HG03354 (cell line): ENCODE results near the gene EFNA2.

ENCODE experiments used
- ATAC-seq: cut with Tn5 transposase; IDR thresholded peaks from one replicate; pipeline ENCODE4 v1.9.1; 2021; ENCODE audit warnings: mild to moderate bottlenecking; ENCODE audit not compliant: unreplicated experiment, poor library complexity, severe bottlenecking

The EFNA2 gene

DNA sequence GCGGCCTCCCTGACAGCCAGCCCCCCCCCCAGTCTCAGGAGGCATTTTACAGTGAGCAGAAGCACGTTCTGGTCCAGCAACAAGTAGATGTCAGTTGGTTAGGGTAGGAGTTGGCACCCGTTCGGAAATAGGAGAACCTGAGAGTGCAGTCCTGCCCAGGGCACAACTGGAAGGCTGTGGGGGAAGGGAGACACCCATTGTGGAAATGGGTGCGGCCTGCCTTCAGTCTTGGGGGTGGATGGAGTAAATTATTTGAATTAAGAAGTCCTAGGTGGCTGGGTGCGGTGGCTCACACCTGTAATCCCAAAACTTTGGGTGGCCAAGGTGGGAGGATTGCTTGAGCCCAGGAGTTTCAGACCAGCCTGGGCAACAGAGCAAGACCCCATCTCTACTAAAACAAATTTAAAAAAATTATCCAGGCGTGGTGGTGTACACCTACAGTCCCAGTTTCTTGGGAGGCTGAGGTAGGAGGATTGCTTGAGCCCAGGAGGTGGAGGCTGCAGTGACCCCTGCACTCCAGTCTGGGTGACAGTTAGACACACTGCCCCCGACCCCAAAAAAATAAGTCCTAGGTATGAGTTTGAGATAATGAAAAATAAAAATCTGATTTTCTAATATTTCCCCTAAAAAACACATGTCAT lies 15.3 kb upstream of the EFNA2 start:
- no peak for ATAC-seq

- no peak for ATAC-seq
Observed at GRCh38 chr19:1270854-1271527, 14.7 kb upstream of the EFNA2 start.

DNA sequence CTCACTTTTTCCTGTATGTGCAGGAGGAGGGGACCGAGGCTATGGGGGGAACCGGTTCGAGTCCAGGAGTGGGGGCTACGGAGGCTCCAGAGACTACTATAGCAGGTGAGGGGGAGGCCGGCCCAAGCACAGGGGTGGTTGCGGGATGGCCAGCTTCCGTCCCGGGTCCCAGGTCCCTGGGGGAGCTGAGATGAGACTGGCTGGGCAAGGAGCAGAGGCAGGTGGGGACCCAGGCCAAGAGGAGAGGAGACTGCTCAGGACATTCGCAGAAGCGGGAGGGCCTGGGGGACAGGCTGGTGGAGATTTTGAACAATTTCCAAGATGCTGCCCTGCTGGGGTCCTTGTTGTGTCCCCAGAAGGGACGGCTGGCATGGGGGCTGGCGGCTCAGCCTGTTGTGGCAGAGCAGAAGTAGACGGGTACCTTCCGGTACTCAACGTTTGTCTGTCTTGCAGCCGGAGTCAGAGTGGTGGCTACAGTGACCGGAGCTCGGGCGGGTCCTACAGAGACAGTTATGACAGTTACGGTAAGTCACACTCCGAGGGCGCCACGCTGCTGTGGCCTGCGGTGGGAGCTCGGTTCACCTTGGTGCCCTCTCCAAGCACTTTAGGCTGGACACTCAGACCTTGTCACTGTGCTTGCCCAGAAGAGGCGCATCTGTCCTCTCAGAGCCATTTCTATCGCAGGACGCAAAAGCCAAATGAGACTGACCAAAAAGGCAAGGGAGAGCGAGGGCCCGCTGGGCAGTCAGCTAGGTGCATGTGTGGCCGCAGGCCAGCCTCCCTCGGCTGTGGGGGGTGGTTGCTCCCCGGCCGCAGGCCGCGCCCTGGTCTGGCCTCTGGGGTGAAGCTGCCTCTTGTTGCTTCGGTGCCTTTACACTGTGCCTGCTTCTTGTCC lies 13.9 kb upstream of the EFNA2 start:
- no peak for ATAC-seq

GRCh38 chr19:1272423-1273262 lies 13.0 kb upstream of the EFNA2 start:
- ATAC-seq, result no peak

DNA sequence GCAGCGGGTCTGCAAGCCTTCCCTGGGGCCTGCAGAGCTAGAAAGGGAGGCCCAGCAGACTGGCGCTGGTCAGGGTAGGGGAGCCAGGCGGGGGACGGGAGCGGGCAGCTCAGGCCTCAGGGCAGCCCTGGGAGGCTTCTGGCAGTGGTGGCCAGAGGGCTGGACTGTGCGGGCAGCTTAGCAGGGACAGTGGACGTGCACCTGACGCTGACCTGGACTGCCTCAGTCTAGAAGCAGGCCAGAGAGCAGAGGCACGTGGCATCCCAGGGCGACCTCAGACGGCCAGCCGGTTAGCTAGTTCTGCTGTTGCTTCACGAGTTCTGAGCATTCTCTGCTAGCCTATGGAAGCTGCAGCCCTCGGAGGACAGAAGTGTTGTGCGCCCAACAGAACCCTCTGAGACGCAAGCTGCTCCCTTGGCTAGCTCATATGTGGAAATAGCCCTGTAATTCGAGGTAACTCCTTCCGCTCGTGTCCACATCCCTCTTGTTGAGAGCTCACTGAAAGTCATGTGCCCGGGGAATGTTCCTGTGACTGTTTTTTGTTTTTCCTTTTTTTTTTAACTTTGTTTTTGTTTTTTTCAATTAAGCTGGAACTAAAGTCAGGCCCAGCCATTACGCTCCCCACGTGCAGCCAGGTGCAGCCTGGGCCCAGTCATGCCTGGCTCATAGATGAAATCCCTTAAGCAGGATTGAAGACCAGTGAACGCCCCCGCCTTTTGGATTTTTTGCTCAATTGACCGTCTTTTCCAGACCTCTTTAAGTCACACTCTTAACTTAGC lies 12.2 kb upstream of the EFNA2 start:
- ATAC-seq, result no peak

GRCh38 chr19:1274081-1274851 lies 11.4 kb upstream of the EFNA2 start:
- ATAC-seq, result no peak

- ATAC-seq, result peak; percentile 16
Observed at GRCh38 chr19:1274852-1275259, 10.8 kb upstream of the EFNA2 start.

GRCh38 chr19:1275260-1275975 lies 10.3 kb upstream of the EFNA2 start, which contains the start of gene FAM174C:
Gene FAM174C (plus strand): TSS chr19:1275530. CDS start chr19:1275550, 20 bp downstream.
- peak; percentile 78 for ATAC-seq

DNA sequence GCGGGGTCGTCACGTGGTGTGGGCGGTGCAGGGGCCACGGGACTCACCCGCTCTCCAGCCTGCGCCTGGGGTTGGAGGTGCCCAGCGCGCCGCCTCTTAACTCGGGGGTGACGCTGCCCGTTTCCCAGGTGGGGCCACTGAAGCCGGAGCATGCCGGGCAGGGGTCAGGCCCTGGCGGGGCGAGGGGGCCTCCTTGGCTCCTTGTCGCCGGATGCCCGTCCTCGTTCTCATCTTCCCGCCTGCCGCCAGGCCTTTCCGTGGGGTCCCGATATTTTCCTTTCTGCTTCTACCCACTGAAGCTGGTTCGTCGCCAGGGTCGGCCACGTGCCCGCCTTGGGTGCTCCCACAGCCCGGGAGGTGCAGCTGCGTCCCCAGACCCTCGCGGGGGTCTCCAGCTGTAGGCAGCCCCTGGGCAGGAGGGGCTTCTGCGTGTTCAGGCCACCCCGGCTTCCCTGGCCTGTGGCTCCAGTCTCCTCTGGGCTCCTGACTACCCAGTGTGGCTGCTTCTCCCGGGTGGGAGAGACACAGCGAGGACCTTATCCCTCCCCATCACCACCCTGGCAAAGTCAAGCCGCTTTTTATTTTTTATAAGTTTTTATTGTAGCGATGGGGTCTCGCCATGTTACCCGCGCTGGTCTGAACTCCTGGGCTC lies 9.6 kb upstream of the EFNA2 start:
- no peak for ATAC-seq

DNA sequence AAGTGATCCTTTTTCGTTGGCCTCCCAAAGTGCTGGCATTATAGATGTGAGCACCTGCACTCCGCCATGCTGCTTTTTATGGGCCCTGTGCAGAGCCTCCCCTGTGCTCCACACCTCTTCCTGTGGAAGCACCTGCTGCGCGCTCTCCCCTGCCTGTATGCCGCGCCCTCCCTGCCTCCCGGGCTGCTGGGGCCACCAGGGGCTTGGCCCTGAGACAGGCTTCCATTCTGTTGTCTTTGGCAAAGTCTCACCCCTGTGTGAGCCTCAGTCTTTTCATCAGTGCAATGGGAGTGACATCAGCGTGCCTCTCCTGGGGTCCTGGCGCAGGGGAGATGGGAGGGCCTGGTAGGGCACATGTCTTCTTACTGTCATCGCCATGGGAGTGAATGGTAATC lies 9.0 kb upstream of the EFNA2 start:
- no peak for ATAC-seq

DNA sequence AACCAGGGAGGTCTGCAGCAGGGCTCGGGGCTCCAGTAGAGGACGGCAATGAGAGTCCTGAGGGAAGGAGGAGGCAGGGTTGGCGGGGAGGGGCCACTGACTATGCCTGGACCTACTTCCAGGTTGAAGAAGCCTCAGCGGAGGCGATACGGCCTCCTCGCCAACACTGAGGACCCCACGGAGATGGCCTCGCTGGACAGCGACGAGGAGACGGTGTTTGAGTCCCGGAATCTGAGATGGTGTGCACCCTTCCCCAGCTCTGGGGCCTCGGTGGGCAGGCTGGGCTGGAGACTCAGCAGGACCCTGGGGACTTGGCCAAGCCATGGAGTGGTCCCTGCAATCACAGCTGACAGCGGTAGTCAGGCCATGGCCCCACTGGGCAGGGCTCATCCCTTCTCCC lies 8.6 kb upstream of the EFNA2 start:
- ATAC-seq, result no peak

GRCh38 chr19:1278074-1278473 lies 7.6 kb upstream of the EFNA2 start:
- no peak for ATAC-seq

DNA sequence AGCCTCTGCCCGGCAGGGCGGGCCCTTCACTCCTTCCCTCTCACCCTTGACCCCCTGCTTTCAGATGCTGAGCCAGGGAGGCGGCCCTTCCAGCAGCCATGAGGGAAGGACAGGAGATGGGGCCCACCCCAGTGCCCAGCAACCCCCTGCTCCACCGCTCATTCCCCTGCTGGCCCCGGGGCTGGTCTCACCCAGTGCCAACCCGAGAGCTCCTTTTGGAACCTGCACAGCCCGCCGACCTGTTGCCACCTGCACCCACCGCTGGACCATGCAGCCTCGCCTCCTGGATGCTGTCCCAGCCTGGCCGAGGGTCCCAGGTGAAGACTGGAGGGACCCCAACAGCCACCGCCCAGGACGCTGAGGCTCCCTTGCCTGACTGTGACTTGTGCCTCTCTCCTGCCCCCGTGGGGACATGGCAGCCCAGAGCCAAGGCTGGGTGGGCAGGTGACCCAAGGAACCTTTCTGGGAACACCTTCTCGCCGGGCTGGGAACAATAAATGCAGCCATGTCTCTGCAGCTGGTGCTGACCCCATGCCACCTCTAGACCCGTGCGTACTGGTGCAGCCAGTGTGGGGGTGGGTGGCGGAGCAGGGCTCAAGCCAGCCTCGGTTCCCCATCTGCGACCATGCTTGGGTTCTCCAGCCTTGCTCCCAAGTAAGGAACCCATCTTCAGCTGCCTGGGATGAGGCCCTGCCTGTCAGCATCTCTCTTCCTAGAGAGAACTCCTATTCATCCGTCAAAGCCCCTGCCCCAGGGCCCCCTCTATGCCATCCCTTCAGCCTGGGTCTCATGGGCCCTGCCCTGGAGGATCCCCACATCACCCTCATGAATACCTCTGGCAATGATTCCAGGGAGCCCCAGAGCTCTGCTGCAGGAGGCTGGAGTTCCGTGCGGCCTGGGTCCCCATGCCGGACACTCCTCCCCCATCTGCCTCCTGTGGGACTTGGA lies 6.7 kb upstream of the EFNA2 start:
- ATAC-seq, result no peak

- ATAC-seq, result no peak
Observed at GRCh38 chr19:1279782-1280341, 5.8 kb upstream of the EFNA2 start.

DNA sequence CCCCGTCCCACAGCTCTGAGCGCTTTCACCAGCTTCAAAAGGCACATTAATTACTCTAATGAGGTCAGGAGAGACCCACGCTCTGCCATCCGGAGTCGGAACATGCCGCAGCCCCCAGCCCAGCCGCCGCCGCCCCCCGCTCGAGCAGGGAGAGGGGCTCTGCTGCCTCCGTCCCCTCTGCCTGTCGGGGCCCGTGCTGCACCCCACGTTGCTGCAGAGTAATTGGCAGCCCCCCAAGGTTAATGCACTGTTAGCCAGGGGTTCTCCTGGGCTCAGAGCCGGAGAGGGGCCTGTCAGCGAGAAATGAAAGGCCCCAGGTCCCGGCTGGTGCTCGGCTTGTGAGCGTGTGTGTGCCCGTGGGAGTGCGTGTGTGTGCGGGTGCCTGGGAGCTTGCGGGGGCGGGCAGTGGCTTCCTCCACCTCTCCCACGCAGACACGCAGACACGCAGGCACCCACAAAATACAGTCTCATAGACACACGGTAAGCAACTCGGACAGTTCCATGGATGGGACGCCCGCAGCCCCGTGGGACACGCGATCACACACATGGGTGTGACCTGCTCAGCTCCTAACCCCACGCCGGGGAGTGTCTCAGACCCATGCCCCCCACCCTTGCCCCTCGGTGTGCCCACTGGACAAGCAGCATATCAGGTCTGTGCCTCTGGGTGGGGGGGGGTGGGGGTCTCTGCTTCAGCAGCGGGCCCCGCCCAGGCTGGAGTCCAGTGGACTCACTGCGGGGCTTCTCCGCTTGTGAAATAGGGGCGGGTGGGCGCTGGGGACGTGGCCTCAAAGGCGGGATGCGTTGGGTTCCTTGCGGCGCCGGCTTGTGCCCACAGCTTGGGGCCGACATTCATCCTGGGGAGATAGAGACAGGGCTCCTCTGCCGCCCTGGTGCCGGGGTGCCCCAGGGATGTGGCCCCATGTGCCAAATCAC lies 4.8 kb upstream of the EFNA2 start:
- no peak for ATAC-seq
